Liver (tissue), 3 donors: ENCODE measurements around the gene PDE3A.

Source experiments
- EGR1 ChIP-seq, 2 donors: IDR thresholded peaks; 2 replicates each; pipeline ENCODE4 v1.6.1; 2016 to 2018; ENCODE audit warnings: antibody characterized with exemption in 2 of 2, low read depth in 2 of 2
- FOXA1 ChIP-seq: IDR thresholded peaks from 2 replicates; pipeline ENCODE4 v1.6.1; 2016; ENCODE audit warnings: antibody characterized with exemption
- FOXA2 ChIP-seq: IDR thresholded peaks from 2 replicates; pipeline ENCODE4 v1.6.1; 2016; ENCODE audit warnings: antibody characterized with exemption
- GABPA ChIP-seq, 2 donors: IDR thresholded peaks in 1 of 2; conservative IDR thresholded peaks in 1 of 2; 2 replicates each; pipeline ENCODE4 v1.6.1; 2016; ENCODE audit warnings: antibody characterized with exemption in 2 of 2, mild to moderate bottlenecking in 1 of 2, moderate library complexity in 1 of 2
- RXRA ChIP-seq, 2 donors: IDR thresholded peaks; 2 replicates each; pipeline ENCODE4 v1.6.1; 2017 to 2018; ENCODE audit warnings: antibody characterized with exemption in 2 of 2, mild to moderate bottlenecking in 1 of 2
- TAF1 ChIP-seq: conservative IDR thresholded peaks from 2 replicates; pipeline ENCODE4 v1.6.1; 2016; ENCODE audit warnings: antibody characterized with exemption, mild to moderate bottlenecking
- TF ChIP-seq, protein P1 (sequence below): fragments of 150-350 bp; IDR thresholded peaks from 2 replicates; pipeline ENCODE4 v1.5.1; 2017; ENCODE audit warnings: improper control_type of control experiment, low read depth, low read length; ENCODE audit not compliant: missing input control
- TF ChIP-seq, protein P2 (sequence below): IDR thresholded peaks from 2 replicates; pipeline ENCODE4 v1.6.1; 2016; ENCODE audit warnings: antibody characterized with exemption
- TF ChIP-seq, protein P3 (sequence below): IDR thresholded peaks from 2 replicates; pipeline ENCODE4 v1.6.1; 2016; ENCODE audit warnings: antibody characterized with exemption
- TF ChIP-seq, protein P4 (sequence below): IDR thresholded peaks from 2 replicates; pipeline ENCODE4 v1.6.1; 2016; ENCODE audit warnings: antibody characterized with exemption, mild to moderate bottlenecking
- donor health status: healthy.
- donor health status: healthy.

DNA sequence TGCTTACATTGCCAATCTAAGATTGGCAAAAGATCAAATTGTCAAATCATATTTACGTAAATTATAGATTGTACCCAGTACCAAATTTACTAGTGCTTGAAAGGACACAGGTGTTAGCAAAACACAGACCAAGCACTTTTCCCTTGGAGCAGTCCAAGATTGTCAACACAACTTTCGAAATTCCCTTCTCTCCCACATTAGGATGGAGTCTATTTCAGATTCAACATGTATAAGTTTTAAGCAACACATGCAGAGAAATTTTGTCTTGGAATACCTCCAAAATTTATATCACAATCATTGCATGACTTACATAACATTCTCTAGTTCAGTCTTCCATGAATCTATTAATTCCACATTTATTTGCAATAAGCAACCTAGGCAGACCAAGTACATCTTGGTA lies 251.9 kb downstream of the PDE3A start:
- TF ChIP-seq GABPA (IDR thresholded peaks at IDR 0.05 in 1 of 2, conservative IDR thresholded peaks at IDR 0.05 in 1 of 2) (no peak), FOXA1 (no peak), FOXA2 (no peak), RXRA (IDR thresholded peaks at IDR 0.05) (no peak), EGR1 (IDR thresholded peaks at IDR 0.05; ENCODE audit: low read depth in 2 of 2) (no peak), TAF1 (no peak)
- TF ChIP-seq, protein P1, sequence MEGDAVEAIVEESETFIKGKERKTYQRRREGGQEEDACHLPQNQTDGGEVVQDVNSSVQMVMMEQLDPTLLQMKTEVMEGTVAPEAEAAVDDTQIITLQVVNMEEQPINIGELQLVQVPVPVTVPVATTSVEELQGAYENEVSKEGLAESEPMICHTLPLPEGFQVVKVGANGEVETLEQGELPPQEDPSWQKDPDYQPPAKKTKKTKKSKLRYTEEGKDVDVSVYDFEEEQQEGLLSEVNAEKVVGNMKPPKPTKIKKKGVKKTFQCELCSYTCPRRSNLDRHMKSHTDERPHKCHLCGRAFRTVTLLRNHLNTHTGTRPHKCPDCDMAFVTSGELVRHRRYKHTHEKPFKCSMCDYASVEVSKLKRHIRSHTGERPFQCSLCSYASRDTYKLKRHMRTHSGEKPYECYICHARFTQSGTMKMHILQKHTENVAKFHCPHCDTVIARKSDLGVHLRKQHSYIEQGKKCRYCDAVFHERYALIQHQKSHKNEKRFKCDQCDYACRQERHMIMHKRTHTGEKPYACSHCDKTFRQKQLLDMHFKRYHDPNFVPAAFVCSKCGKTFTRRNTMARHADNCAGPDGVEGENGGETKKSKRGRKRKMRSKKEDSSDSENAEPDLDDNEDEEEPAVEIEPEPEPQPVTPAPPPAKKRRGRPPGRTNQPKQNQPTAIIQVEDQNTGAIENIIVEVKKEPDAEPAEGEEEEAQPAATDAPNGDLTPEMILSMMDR: no peak
- TF ChIP-seq, protein P2, sequence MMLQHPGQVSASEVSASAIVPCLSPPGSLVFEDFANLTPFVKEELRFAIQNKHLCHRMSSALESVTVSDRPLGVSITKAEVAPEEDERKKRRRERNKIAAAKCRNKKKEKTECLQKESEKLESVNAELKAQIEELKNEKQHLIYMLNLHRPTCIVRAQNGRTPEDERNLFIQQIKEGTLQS: no peak
- TF ChIP-seq, protein P3, sequence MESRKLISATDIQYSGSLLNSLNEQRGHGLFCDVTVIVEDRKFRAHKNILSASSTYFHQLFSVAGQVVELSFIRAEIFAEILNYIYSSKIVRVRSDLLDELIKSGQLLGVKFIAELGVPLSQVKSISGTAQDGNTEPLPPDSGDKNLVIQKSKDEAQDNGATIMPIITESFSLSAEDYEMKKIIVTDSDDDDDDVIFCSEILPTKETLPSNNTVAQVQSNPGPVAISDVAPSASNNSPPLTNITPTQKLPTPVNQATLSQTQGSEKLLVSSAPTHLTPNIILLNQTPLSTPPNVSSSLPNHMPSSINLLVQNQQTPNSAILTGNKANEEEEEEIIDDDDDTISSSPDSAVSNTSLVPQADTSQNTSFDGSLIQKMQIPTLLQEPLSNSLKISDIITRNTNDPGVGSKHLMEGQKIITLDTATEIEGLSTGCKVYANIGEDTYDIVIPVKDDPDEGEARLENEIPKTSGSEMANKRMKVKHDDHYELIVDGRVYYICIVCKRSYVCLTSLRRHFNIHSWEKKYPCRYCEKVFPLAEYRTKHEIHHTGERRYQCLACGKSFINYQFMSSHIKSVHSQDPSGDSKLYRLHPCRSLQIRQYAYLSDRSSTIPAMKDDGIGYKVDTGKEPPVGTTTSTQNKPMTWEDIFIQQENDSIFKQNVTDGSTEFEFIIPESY: no peak
- TF ChIP-seq, protein P4, sequence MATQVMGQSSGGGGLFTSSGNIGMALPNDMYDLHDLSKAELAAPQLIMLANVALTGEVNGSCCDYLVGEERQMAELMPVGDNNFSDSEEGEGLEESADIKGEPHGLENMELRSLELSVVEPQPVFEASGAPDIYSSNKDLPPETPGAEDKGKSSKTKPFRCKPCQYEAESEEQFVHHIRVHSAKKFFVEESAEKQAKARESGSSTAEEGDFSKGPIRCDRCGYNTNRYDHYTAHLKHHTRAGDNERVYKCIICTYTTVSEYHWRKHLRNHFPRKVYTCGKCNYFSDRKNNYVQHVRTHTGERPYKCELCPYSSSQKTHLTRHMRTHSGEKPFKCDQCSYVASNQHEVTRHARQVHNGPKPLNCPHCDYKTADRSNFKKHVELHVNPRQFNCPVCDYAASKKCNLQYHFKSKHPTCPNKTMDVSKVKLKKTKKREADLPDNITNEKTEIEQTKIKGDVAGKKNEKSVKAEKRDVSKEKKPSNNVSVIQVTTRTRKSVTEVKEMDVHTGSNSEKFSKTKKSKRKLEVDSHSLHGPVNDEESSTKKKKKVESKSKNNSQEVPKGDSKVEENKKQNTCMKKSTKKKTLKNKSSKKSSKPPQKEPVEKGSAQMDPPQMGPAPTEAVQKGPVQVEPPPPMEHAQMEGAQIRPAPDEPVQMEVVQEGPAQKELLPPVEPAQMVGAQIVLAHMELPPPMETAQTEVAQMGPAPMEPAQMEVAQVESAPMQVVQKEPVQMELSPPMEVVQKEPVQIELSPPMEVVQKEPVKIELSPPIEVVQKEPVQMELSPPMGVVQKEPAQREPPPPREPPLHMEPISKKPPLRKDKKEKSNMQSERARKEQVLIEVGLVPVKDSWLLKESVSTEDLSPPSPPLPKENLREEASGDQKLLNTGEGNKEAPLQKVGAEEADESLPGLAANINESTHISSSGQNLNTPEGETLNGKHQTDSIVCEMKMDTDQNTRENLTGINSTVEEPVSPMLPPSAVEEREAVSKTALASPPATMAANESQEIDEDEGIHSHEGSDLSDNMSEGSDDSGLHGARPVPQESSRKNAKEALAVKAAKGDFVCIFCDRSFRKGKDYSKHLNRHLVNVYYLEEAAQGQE: no peak
